ENCODE data around the gene MCAT. TPM values are rescaled to one million over a fixed set of nuclear protein-coding genes. Genes with fewer than 3 reads are reported as not detected.

Gene MCAT
- total and polyA plus RNA-seq, 2 donors (not counting 1 experiment from before 2014, with no cell fraction given), result 8.4 to 10.1 TPM

DNA sequence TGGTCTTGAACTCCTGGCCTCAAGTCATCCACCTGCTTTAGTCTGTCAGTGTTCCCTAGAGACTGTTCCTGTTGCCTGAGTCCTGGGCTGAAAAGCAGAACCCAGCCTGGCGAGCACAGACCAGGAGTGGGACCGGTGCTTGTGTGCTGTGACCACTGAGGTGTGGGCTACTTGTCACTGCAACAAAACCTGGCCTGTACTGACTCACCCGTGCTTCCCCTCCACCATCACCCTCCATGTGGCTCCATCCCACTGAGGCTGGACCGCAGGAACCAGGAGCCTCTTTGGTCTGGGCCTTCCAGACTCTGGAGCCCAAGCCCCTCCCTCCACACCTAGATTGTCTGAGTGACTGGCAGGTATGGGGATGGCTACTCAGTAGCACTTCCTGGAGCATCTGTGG, 8.6 kb downstream of the MCAT start:
- H3K4me3 ChIP-seq (ENCODE audit: control extremely low read depth in 1 of 5, extremely low read depth in 1 of 5, insufficient read depth in 1 of 5, low read depth in 2 of 5, low read length in 4 of 5), result no peak overlapping the region
- no peak for TF ChIP-seq CTCF (IDR thresholded peaks at IDR 0.05)
- no peak for TF ChIP-seq EZH2 (IDR thresholded peaks at IDR 0.05; ENCODE audit: borderline replicate concordance, insufficient read depth, low read depth, low read length, poor library complexity, severe bottlenecking)
- DNase-seq (no peak), ATAC-seq (ENCODE audit: low read depth) (no peak)
- Mint-ChIP-seq H3K9me3 (ENCODE audit: insufficient read depth) (no peaks in the 10 kb centered on the region), H3K4me1 (peaks cover 3% of the 10 kb centered on the region), H3K27me3 (no peaks in the 10 kb centered on the region), H3K27ac (no peak overlapping the region), H3K4me3 (no peak overlapping the region)
- H3K27ac ChIP-seq (ENCODE audit: low read length in 2 of 2), result no peak overlapping the region
- peaks cover 3 to 15% of the 10 kb centered on the region in 2 donors for H3K4me1 ChIP-seq (ENCODE audit: control insufficient read depth in 2 of 2, insufficient read depth in 2 of 2, low read length in 2 of 2)
- peaks cover 28% of the 10 kb centered on the region for H4K20me1 ChIP-seq (ENCODE audit: control insufficient read depth, insufficient read depth, low read length, poor library complexity, severe bottlenecking)
- peaks cover 9 to 39% of the 10 kb centered on the region in 2 experiments for H3K36me3 ChIP-seq (replicated peaks in 1 of 2; ENCODE audit: control extremely low read depth in 1 of 2, control insufficient read depth in 1 of 2, extremely low read depth in 1 of 2, insufficient read depth in 2 of 2, low read length in 1 of 2)
- H3K9ac ChIP-seq (ENCODE audit: low read length), result no peak overlapping the region
- peaks cover 5% of the 10 kb centered on the region for H3K79me2 ChIP-seq (ENCODE audit: control insufficient read depth, insufficient read depth, low read length)
- H3K9me3 ChIP-seq (ENCODE audit: control extremely low read depth in 1 of 3, control insufficient read depth in 2 of 3, insufficient read depth in 1 of 3, low read length in 2 of 3), result peaks cover 0 to 6% (median 0%) of the 10 kb centered on the region in 3 donors
- intact Hi-C loops (cut with micrococcal nuclease), result loop anchor here (10.0 kb wide), 1 partner anchor 270 kb away; no protein-coding TSS in a partner anchor
- H3K4me2 ChIP-seq (replicated peaks; ENCODE audit: low read depth, low read length, poor library complexity, severe bottlenecking), result no peak overlapping the region
- POLR2A ChIA-PET, result no interaction called here
- CTCF ChIA-PET, result interaction anchor here (0.7 to 2.0 kb wide), 3 partner anchors 24 to 1099 kb away, joined by 4 to 9 read pairs (median 5); partner anchors contain the start of gene BIK
- H3K27me3 ChIP-seq (replicated peaks in 1 of 4; ENCODE audit: control extremely low read depth in 1 of 4, control insufficient read depth in 3 of 4, insufficient read depth in 4 of 4, low read length in 3 of 4), result peaks cover 0 to 5% (median 0%) of the 10 kb centered on the region in 4 experiments
- 95% methylated on average over 3 of the region's 4 CpGs for WGBS (ENCODE audit: insufficient coverage)
- H2AFZ ChIP-seq (ENCODE audit: insufficient read depth, low read depth, low read length, poor library complexity, severe bottlenecking), result no peak overlapping the region

DNA sequence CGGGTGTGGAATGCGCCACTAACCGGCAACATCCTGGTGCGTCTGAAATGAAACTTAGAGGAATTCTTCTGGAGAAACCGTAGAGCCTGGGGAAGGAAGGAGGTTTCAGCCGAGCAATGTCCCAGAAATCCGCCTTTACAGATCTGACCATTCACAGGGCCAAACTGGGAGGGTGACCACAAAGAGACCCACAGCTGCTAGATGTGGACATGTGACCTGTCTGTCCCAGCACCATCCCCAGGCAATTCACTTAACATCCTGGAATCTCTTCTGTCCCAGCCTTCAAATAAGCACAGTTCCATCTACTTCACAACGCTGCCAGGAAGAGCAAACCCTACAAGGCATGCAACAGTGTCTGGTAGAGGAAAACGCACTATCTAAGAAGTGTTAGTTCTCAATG, 9.8 kb downstream of the MCAT start:
- ChIA-PET CTCF (interaction anchor here (0.7 to 1.7 kb wide), 4 partner anchors 9 to 326 kb away, joined by 3 to 5 read pairs (median 4); partner anchors contain the start of genes BIK and MCAT), POLR2A (interaction anchor here (0.7 kb wide), 1 partner anchor 25 kb away, joined by 3 read pairs; no protein-coding TSS in a partner anchor)
- 90% methylated on average over 8 of the region's 9 CpGs for WGBS (ENCODE audit: insufficient coverage)
- TF ChIP-seq EZH2 (IDR thresholded peaks at IDR 0.05; ENCODE audit: borderline replicate concordance, insufficient read depth, low read depth, low read length, poor library complexity, severe bottlenecking) (no peak), CTCF (IDR thresholded peaks at IDR 0.05) (no peak)
- H3K4me2 ChIP-seq (replicated peaks; ENCODE audit: low read depth, low read length, poor library complexity, severe bottlenecking), result no peak overlapping the region
- peaks cover 0 to 6% (median 0%) of the 10 kb centered on the region in 3 donors for H3K9me3 ChIP-seq (ENCODE audit: control extremely low read depth in 1 of 3, control insufficient read depth in 2 of 3, insufficient read depth in 1 of 3, low read length in 2 of 3)
- no peak overlapping the region for H3K4me3 ChIP-seq (ENCODE audit: control extremely low read depth in 1 of 5, extremely low read depth in 1 of 5, insufficient read depth in 1 of 5, low read depth in 2 of 5, low read length in 4 of 5)
- DNase-seq (no peak), ATAC-seq (ENCODE audit: low read depth) (no peak)
- no peaks in the 10 kb centered on the region for H3K9me3 Mint-ChIP-seq (ENCODE audit: insufficient read depth)
- H3K79me2 ChIP-seq (ENCODE audit: control insufficient read depth, insufficient read depth, low read length), result peaks cover 5% of the 10 kb centered on the region
- H3K27me3 ChIP-seq (replicated peaks in 1 of 4; ENCODE audit: control extremely low read depth in 1 of 4, control insufficient read depth in 3 of 4, insufficient read depth in 4 of 4, low read length in 3 of 4), result peaks cover 0 to 15% (median 6%) of the 10 kb centered on the region in 4 experiments
- H3K4me1 Mint-ChIP-seq, result peaks cover 11% of the 10 kb centered on the region
- H3K4me3 Mint-ChIP-seq, result no peak overlapping the region
- intact Hi-C loops (cut with micrococcal nuclease), result loop anchor here (10.0 kb wide), 1 partner anchor 269 kb away; no protein-coding TSS in a partner anchor
- H3K27me3 Mint-ChIP-seq, result no peaks in the 10 kb centered on the region
- peaks cover 15 to 26% of the 10 kb centered on the region in 2 donors for H3K4me1 ChIP-seq (ENCODE audit: control insufficient read depth in 2 of 2, insufficient read depth in 2 of 2, low read length in 2 of 2)
- H3K9ac ChIP-seq (ENCODE audit: low read length), result no peak overlapping the region
- peaks cover 9 to 39% of the 10 kb centered on the region in 2 experiments for H3K36me3 ChIP-seq (replicated peaks in 1 of 2; ENCODE audit: control extremely low read depth in 1 of 2, control insufficient read depth in 1 of 2, extremely low read depth in 1 of 2, insufficient read depth in 2 of 2, low read length in 1 of 2)
- peaks cover 40% of the 10 kb centered on the region for H4K20me1 ChIP-seq (ENCODE audit: control insufficient read depth, insufficient read depth, low read length, poor library complexity, severe bottlenecking)
- no peak overlapping the region for H2AFZ ChIP-seq (ENCODE audit: insufficient read depth, low read depth, low read length, poor library complexity, severe bottlenecking)
- H3K27ac Mint-ChIP-seq, result no peak overlapping the region
- H3K27ac ChIP-seq (ENCODE audit: low read length in 2 of 2), result no peak overlapping the region
